SU-DHL-6 (cell line): ENCODE results near the gene GMCL1.

Experiments used
- H2AFZ ChIP-seq: fragments of 200-600 bp; sonication (generic); 2 replicates; pipeline ENCODE4 v1.6.1; 2014; ENCODE audit warnings: low read depth, mild to moderate bottlenecking, moderate library complexity, mixed read lengths, antibody characterized with exemption, low read length; ENCODE audit not compliant: severe bottlenecking
- H3F3A ChIP-seq: fragments of 200-600 bp; shearing (Covaris generic); 2 replicates; pipeline ENCODE4 v1.6.0; 2016; ENCODE audit warnings: antibody characterized with exemption, mild to moderate bottlenecking; ENCODE audit not compliant: insufficient read depth
- H3K27ac ChIP-seq: fragments of 200-600 bp; sonication (generic); 2 replicates; pipeline ENCODE4 v1.5.1; 2016; ENCODE audit warnings: low read depth, mild to moderate bottlenecking, low read length, moderate library complexity, mixed read lengths
- H3K27me3 ChIP-seq: fragments of 200-600 bp; sonication (generic), shearing (Covaris generic); 2 replicates; pipeline ENCODE4 v1.6.0; 2014; ENCODE audit warnings: mild to moderate bottlenecking, low read length
- H3K36me3 ChIP-seq: fragments of 200-600 bp; sonication (generic); 2 replicates; pipeline ENCODE4 v1.6.1; 2014; ENCODE audit warnings: mild to moderate bottlenecking, low read length, mixed read lengths
- H3K4me2 ChIP-seq: fragments of 300-600, 200-600 bp; shearing (Covaris generic), sonication (generic); 2 replicates; pipeline ENCODE4 v1.6.0; 2014; ENCODE audit warnings: low read length, low read depth, mild to moderate bottlenecking; ENCODE audit not compliant: poor library complexity, severe bottlenecking
- H3K4me3 ChIP-seq: fragments of 200-600 bp; sonication (generic); 2 replicates; pipeline ENCODE4 v1.5.1; 2014; ENCODE audit warnings: antibody characterized with exemption, low read length, mild to moderate bottlenecking, mixed read lengths; ENCODE audit not compliant: insufficient read depth, poor library complexity, severe bottlenecking
- H3K79me2 ChIP-seq: fragments of 200-600 bp; sonication (generic); 2 replicates; pipeline ENCODE4 v1.6.1; 2014; ENCODE audit warnings: mild to moderate bottlenecking, low read length, moderate library complexity; ENCODE audit not compliant: insufficient read depth
- H3K9ac ChIP-seq: fragments of 200-600 bp; sonication (generic); 2 replicates; pipeline ENCODE4 v1.7.0; 2014; ENCODE audit warnings: mild to moderate bottlenecking, low read length
- H3K9me2 ChIP-seq: fragments of 200-600 bp; sonication (generic); replicated peaks from 2 replicates; pipeline ENCODE4 v1.6.1; 2014; ENCODE audit warnings: low read length; ENCODE audit not compliant: insufficient read depth
- H3K9me3 ChIP-seq: fragments of 200-600 bp; sonication (generic); 2 replicates; pipeline ENCODE4 v1.6.1; 2014; ENCODE audit warnings: low read length, mixed read lengths; ENCODE audit not compliant: insufficient read depth
- H4K20me1 ChIP-seq: fragments of 200-600 bp; sonication (generic); 2 replicates; pipeline ENCODE4 v1.6.1; 2014; ENCODE audit warnings: low read depth, mild to moderate bottlenecking, antibody characterized with exemption, low read length, moderate library complexity, mixed read lengths
- CTCF ChIP-seq: fragments of 200-600 bp; sonication (generic); IDR thresholded peaks from one replicate; pipeline ENCODE4 v1.5.1; 2017; ENCODE audit warnings: antibody characterized with exemption, mild to moderate bottlenecking, low read length, moderate library complexity; ENCODE audit not compliant: insufficient read depth, poor library complexity, severe bottlenecking
- EZH2phosphoT487 ChIP-seq: fragments of 200-600 bp; sonication (generic), shearing (Covaris generic); conservative IDR thresholded peaks from 2 replicates; pipeline ENCODE4 v1.6.1; 2018; ENCODE audit warnings: mild to moderate bottlenecking, antibody characterized with exemption, low read length, moderate library complexity, mixed read lengths

Gene GMCL1

DNA sequence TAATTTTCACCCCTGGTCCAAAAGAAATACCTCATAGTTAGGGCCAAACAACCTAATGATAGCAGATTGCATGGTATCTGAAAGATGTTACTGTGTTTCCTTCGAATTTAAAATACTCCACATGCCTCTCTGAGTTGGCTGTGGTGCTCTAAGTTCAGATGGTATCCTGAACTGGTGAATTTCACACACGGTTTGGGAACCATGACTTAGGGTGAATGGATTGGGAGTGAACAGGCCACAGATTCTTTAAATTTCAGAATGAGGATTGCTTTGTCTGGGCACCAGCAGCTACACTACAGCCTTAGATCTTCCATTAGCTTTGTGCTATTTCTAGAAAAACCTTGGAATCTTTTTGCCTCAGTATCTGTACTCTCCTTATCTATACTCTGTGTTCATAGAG is 6.2 kb downstream of the GMCL1 start:
- Histone ChIP-seq H3K9me2 (no peaks in the 10 kb centered on the region), H3K79me2 (peaks cover 68% of the 10 kb centered on the region), H3K36me3 (peaks cover 18% of the 10 kb centered on the region; the same call in 1 of the 2 replicates), H3F3A (no peaks in the 10 kb centered on the region), H3K4me2 (no peak overlapping the region), H3K9ac (no peak overlapping the region), H3K4me3 (no peak overlapping the region), H3K9me3 (no peaks in the 10 kb centered on the region), H4K20me1 (no peaks in the 10 kb centered on the region; the same call in 1 of the 2 replicates), H3K27ac (no peak overlapping the region), H3K27me3 (no peaks in the 10 kb centered on the region), H2AFZ (no peak overlapping the region)
- TF ChIP-seq CTCF (no peak), EZH2phosphoT487 (no peak)

- Histone ChIP-seq H3K27ac (no peak overlapping the region), H2AFZ (no peak overlapping the region), H3K4me2 (peak overlapping the region; percentile 2), H3K9me2 (no peaks in the 10 kb centered on the region), H3K79me2 (peaks cover 62% of the 10 kb centered on the region), H4K20me1 (no peaks in the 10 kb centered on the region; the same call in 1 of the 2 replicates), H3K4me3 (no peak overlapping the region), H3K36me3 (peaks cover 18% of the 10 kb centered on the region; the same call in 1 of the 2 replicates), H3F3A (no peaks in the 10 kb centered on the region), H3K9me3 (no peaks in the 10 kb centered on the region), H3K27me3 (no peaks in the 10 kb centered on the region), H3K9ac (no peak overlapping the region)
- TF ChIP-seq CTCF = no peak
- no peak for TF ChIP-seq EZH2phosphoT487
These were observed 6.9 kb downstream of the GMCL1 start for GRCh38 chr2:69836316-69836715.

DNA sequence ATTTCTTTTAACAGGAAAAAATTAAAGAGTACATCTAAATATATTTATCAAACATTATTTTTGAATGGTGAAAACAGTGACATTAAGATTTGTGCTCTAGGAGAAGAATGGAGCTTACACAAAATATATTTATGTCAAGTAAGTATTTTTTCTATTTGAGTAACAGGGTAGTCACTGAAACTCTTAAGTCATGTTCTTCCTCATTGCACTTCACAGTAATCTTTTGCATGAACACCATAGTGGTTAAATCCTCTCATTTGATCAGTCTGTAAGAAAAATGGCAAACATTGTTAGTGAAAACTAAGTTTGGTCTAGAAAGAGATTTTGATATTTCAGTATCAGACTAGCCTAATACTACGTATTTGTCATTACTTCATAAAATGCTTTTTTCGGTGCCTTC is 8.1 kb downstream of the GMCL1 start:
- Histone ChIP-seq H3K79me2 (peaks cover 50% of the 10 kb centered on the region), H3K27me3 (no peaks in the 10 kb centered on the region), H3K9ac (no peak overlapping the region), H2AFZ (no peak overlapping the region), H4K20me1 (no peaks in the 10 kb centered on the region; the same call in 1 of the 2 replicates), H3K9me3 (no peaks in the 10 kb centered on the region), H3K4me3 (no peak overlapping the region), H3F3A (no peaks in the 10 kb centered on the region), H3K4me2 (no peak overlapping the region), H3K27ac (no peak overlapping the region), H3K36me3 (peaks cover 18% of the 10 kb centered on the region; the same call in 1 of the 2 replicates), H3K9me2 (no peaks in the 10 kb centered on the region)
- no peak for TF ChIP-seq CTCF
- TF ChIP-seq EZH2phosphoT487 = no peak
